HG02678 (cell line): ENCODE measurements around the gene TRAPPC12.
A peak's percentile ranks its signal among the peaks of the same experiment; 100 is the strongest.

ENCODE experiments used
- ATAC-seq: cut with Tn5 transposase; IDR thresholded peaks from one replicate; pipeline ENCODE4 v1.9.1; 2021; ENCODE audit warnings: mild to moderate bottlenecking, moderate library complexity; ENCODE audit not compliant: unreplicated experiment

Gene TRAPPC12

GRCh38 chr2:3405876-3406275 lies 26.4 kb downstream of the TRAPPC12 start:
- no peak for ATAC-seq

GRCh38 chr2:3406501-3406900 lies 27.0 kb downstream of the TRAPPC12 start:
- no peak for ATAC-seq

- no peak for ATAC-seq
Observed at GRCh38 chr2:3408781-3409180, 29.3 kb downstream of the TRAPPC12 start.

GRCh38 chr2:3409627-3410170 lies 30.2 kb downstream of the TRAPPC12 start:
- ATAC-seq: no peak

- no peak for ATAC-seq
Observed at GRCh38 chr2:3411103-3411502, 31.6 kb downstream of the TRAPPC12 start.

- ATAC-seq: no peak
Observed at GRCh38 chr2:3413697-3414096, 34.2 kb downstream of the TRAPPC12 start.

GRCh38 chr2:3414133-3414860 lies 34.8 kb downstream of the TRAPPC12 start:
- ATAC-seq: no peak

GRCh38 chr2:3418766-3419404 lies 39.4 kb downstream of the TRAPPC12 start:
- no peak for ATAC-seq

GRCh38 chr2:3420076-3420768 lies 40.7 kb downstream of the TRAPPC12 start:
- no peak for ATAC-seq

- ATAC-seq: no peak
Observed at GRCh38 chr2:3420769-3421397, 41.4 kb downstream of the TRAPPC12 start.

GRCh38 chr2:3421580-3421979 lies 42.1 kb downstream of the TRAPPC12 start:
- no peak for ATAC-seq

- ATAC-seq: peak; percentile 64
Observed at GRCh38 chr2:3422161-3422779, 42.8 kb downstream of the TRAPPC12 start.

- ATAC-seq: peak; percentile 33
Observed at GRCh38 chr2:3423492-3424170, 44.1 kb downstream of the TRAPPC12 start.

GRCh38 chr2:3424171-3424795 lies 44.8 kb downstream of the TRAPPC12 start:
- ATAC-seq: no peak

GRCh38 chr2:3426615-3427014 lies 47.1 kb downstream of the TRAPPC12 start:
- no peak for ATAC-seq

- peak; percentile 63 for ATAC-seq
Observed at GRCh38 chr2:3427272-3427671, 47.8 kb downstream of the TRAPPC12 start.

GRCh38 chr2:3428577-3428976 lies 49.1 kb downstream of the TRAPPC12 start:
- no peak for ATAC-seq

GRCh38 chr2:3429066-3429610 lies 49.6 kb downstream of the TRAPPC12 start:
- ATAC-seq: no peak

GRCh38 chr2:3430172-3430571 lies 50.7 kb downstream of the TRAPPC12 start:
- ATAC-seq: no peak
